A673 (cell line): ENCODE measurements around the gene NR6A1. TPM values are rescaled to one million over a fixed set of nuclear protein-coding genes. Genes with fewer than 3 reads are reported as not detected.

Source experiments
- BruUV-seq: library from RNA; stranded (reverse); fragments of 400-500 nt; replicated peaks from 2 replicates; lab custom pipeline; 2021; lab: Mats Ljungman, UMichigan
- CTCF ChIA-PET: fragments of 300-600 bp; sonication (Branson Sonifier 250); formaldehyde crosslinking; loops from one replicate; lab custom pipeline; 2022; ENCODE audit warnings: antibody characterized with exemption; lab: Charles Lee
- POLR2A ChIA-PET: fragments of 300-600 bp; sonication (Branson Sonifier 250); formaldehyde crosslinking; loops from one replicate; lab custom pipeline; 2022; ENCODE audit warnings: antibody characterized with exemption; ENCODE audit not compliant: low non-redundant PET; lab: Charles Lee
- DNase-seq: peaks from one replicate; pipeline ENCODE4 v3.0.0-alpha.2; 2015; ENCODE audit warnings: low spot score
- H3K27ac ChIP-seq: fragments of 200-600 bp; sonication (generic); 2 replicates; pipeline ENCODE4 v1.5.1; 2016; ENCODE audit warnings: mixed run types, low read depth, mild to moderate bottlenecking, mixed read lengths, antibody characterized with exemption, low read length; ENCODE audit not compliant: poor library complexity, severe bottlenecking
- H3K27me3 ChIP-seq: fragments of 200-600 bp; sonication (generic); replicated peaks from 2 replicates; pipeline ENCODE4 v1.6.1; 2017; ENCODE audit warnings: mixed run types, low read depth, mild to moderate bottlenecking, mixed read lengths, antibody characterized with exemption, low read length; ENCODE audit not compliant: insufficient read depth, poor library complexity
- H3K36me3 ChIP-seq: fragments of 200-600 bp; sonication (generic); 2 replicates; pipeline ENCODE4 v1.6.1; 2016; ENCODE audit warnings: mixed run types, mild to moderate bottlenecking, mixed read lengths, antibody characterized with exemption, low read length; ENCODE audit not compliant: insufficient read depth, poor library complexity, severe bottlenecking
- H3K4me1 ChIP-seq: fragments of 200-600 bp; sonication (generic); 2 replicates; pipeline ENCODE4 v1.6.1; 2017; ENCODE audit warnings: mixed run types, mild to moderate bottlenecking, mixed read lengths, antibody characterized with exemption, low read length; ENCODE audit not compliant: insufficient read depth, poor library complexity, severe bottlenecking
- H3K4me3 ChIP-seq: fragments of 200-600 bp; sonication (generic); 2 replicates; pipeline ENCODE4 v1.5.1; 2016; ENCODE audit warnings: low read depth, mixed run types, mild to moderate bottlenecking, mixed read lengths, low read length; ENCODE audit not compliant: poor library complexity, severe bottlenecking
- H3K9me3 ChIP-seq: fragments of 200-600 bp; sonication (generic); 2 replicates; pipeline ENCODE4 v1.6.1; 2016; ENCODE audit warnings: mixed run types, low read depth, mild to moderate bottlenecking, mixed read lengths, antibody characterized with exemption, low read length; ENCODE audit not compliant: poor library complexity, severe bottlenecking
- CTCF ChIP-seq: fragments of 300-800, 200-600 bp; sonication (generic); conservative IDR thresholded peaks from 2 replicates; pipeline ENCODE4 v1.5.1; 2017; ENCODE audit warnings: low read depth, mild to moderate bottlenecking, antibody characterized with exemption, low read length, moderate library complexity, mixed read lengths
- EZH2 ChIP-seq: fragments of 200-600 bp; sonication (generic); IDR thresholded peaks from 2 replicates; pipeline ENCODE4 v1.6.1; 2017; ENCODE audit warnings: borderline replicate concordance, low read depth, mild to moderate bottlenecking, mixed read lengths, antibody characterized with exemption, low read length; ENCODE audit not compliant: poor library complexity, severe bottlenecking
- intact Hi-C: fragments of 100-400 bp; cut with micrococcal nuclease; formaldehyde crosslinking; loops from one replicate; pipeline ENCODE4 v1.10.0; 2022; ENCODE audit not compliant: unreplicated experiment
- total RNA-seq: library from RNA; stranded (reverse); gene quantifications from 2 replicates; pipeline ENCODE4 v1.2.3, GENCODE V29; 2021

Gene NR6A1
- total RNA-seq, 1 experiment from 2014 or later: 5.3 TPM

- H3K4me3 ChIP-seq: no peak overlapping the region
- ChIA-PET CTCF (interaction anchor here (1.5 kb wide), 1 partner anchor 52 kb away, joined by 4 read pairs; no protein-coding TSS in a partner anchor), POLR2A (no interaction called here)
- intact Hi-C loops: no loop called here
- H3K27ac ChIP-seq: no peak overlapping the region
- no peak for TF ChIP-seq EZH2
- H3K36me3 ChIP-seq: no peaks in the 10 kb centered on the region
- H3K9me3 ChIP-seq: no peaks in the 10 kb centered on the region
- H3K4me1 ChIP-seq: peaks cover 10% of the 10 kb centered on the region
- DNase-seq: peak; percentile 33
- no peaks in the 10 kb centered on the region for H3K27me3 ChIP-seq
- no TSS peak for BruUV-seq
Observed at GRCh38 chr9:124800306-124801259, 29.5 kb upstream of the NR6A1 start.

GRCh38 chr9:124799274-124800006, 28.3 kb upstream of the NR6A1 start:
- Histone ChIP-seq H3K4me3 (no peak overlapping the region), H3K9me3 (no peaks in the 10 kb centered on the region), H3K27me3 (no peaks in the 10 kb centered on the region), H3K27ac (no peak overlapping the region), H3K36me3 (no peaks in the 10 kb centered on the region), H3K4me1 (peaks cover 5% of the 10 kb centered on the region)
- ChIA-PET POLR2A (no interaction called here), CTCF (no interaction called here)
- intact Hi-C loops: no loop called here
- DNase-seq: no peak
- TF ChIP-seq CTCF (no peak), EZH2 (no peak)
- no TSS peak for BruUV-seq

- no peaks in the 10 kb centered on the region for H3K27me3 ChIP-seq
- no peak overlapping the region for H3K4me3 ChIP-seq
- intact Hi-C loops: no loop called here
- ChIA-PET CTCF (interaction anchor here (0.6 kb wide), 1 partner anchor 117 kb away, joined by 3 read pairs; no protein-coding TSS in a partner anchor), POLR2A (no interaction called here)
- no peak overlapping the region for H3K27ac ChIP-seq
- no peaks in the 10 kb centered on the region for H3K36me3 ChIP-seq
- H3K4me1 ChIP-seq: peaks cover 5% of the 10 kb centered on the region
- H3K9me3 ChIP-seq: no peaks in the 10 kb centered on the region
- no peak for TF ChIP-seq CTCF
- no peak for DNase-seq
- BruUV-seq: no TSS peak
Observed at GRCh38 chr9:124797343-124798103, 26.4 kb upstream of the NR6A1 start.
